WERI-Rb-1 (cell line): Measurements from ENCODE around the gene EDA.

Source experiments
- DNase-seq: peaks from one replicate; pipeline ENCODE4 v3.0.0-alpha.2; 2020
- H3K27ac ChIP-seq: fragments of 250-450 bp; sonication (Bioruptor Pico); 2 replicates; pipeline ENCODE4 v1.5.1; 2020; ENCODE audit warnings: mild to moderate bottlenecking, moderate library complexity
- H3K27me3 ChIP-seq: fragments of 250-450 bp; sonication (Bioruptor Pico); 2 replicates; pipeline ENCODE4 v1.5.1; 2021; ENCODE audit warnings: mild to moderate bottlenecking, low read depth, moderate library complexity; ENCODE audit not compliant: insufficient read depth, severe bottlenecking
- H3K36me3 ChIP-seq: fragments of 250-450 bp; sonication (Bioruptor Pico); 2 replicates; pipeline ENCODE4 v1.5.1; 2020; ENCODE audit warnings: mild to moderate bottlenecking, moderate library complexity
- H3K4me3 ChIP-seq: 2 replicates; pipeline ENCODE4 v1.5.1; 2011; ENCODE audit warnings: low read depth, mild to moderate bottlenecking, control low read depth, low read length
- H3K9me3 ChIP-seq: fragments of 250-450 bp; sonication (Bioruptor Pico); 2 replicates; pipeline ENCODE4 v1.5.1; 2021; ENCODE audit warnings: mild to moderate bottlenecking, moderate library complexity; ENCODE audit not compliant: severe bottlenecking
- CTCF ChIP-seq: IDR thresholded peaks from 2 replicates; pipeline ENCODE4 v1.5.1; 2011; ENCODE audit warnings: low read depth, mild to moderate bottlenecking, control low read depth, inconsistent platforms, low read length

EDA gene

GRCh38 chrX:70079297-70079696, 463.4 kb downstream of the EDA start:
- TF ChIP-seq CTCF, result no peak
- H3K27me3 ChIP-seq, result peaks cover 3% of the 10 kb centered on the region
- no peak overlapping the region for H3K4me3 ChIP-seq
- no peak overlapping the region for H3K27ac ChIP-seq
- H3K9me3 ChIP-seq, result no peaks in the 10 kb centered on the region
- H3K36me3 ChIP-seq, result no peaks in the 10 kb centered on the region
- peak; percentile 19 for DNase-seq

GRCh38 chrX:70079870-70080269, 464.0 kb downstream of the EDA start:
- Histone ChIP-seq H3K9me3 (no peaks in the 10 kb centered on the region), H3K4me3 (no peak overlapping the region), H3K36me3 (no peaks in the 10 kb centered on the region), H3K27me3 (peaks cover 3% of the 10 kb centered on the region), H3K27ac (no peak overlapping the region)
- TF ChIP-seq CTCF, result no peak
- no peak for DNase-seq

- Histone ChIP-seq H3K4me3 (no peak overlapping the region), H3K27me3 (no peaks in the 10 kb centered on the region), H3K9me3 (no peaks in the 10 kb centered on the region), H3K27ac (no peak overlapping the region), H3K36me3 (no peaks in the 10 kb centered on the region)
- TF ChIP-seq CTCF, result no peak
- no peak for DNase-seq
Observed at GRCh38 chrX:70082723-70083122, 466.8 kb downstream of the EDA start.

GRCh38 chrX:70084592-70085240, 468.8 kb downstream of the EDA start:
- no peak for DNase-seq
- no peak overlapping the region for H3K4me3 ChIP-seq
- no peak overlapping the region for H3K27ac ChIP-seq
- no peaks in the 10 kb centered on the region for H3K36me3 ChIP-seq
- no peak for TF ChIP-seq CTCF
- H3K9me3 ChIP-seq, result no peaks in the 10 kb centered on the region
- H3K27me3 ChIP-seq, result no peaks in the 10 kb centered on the region

GRCh38 chrX:70087857-70088630, 472.1 kb downstream of the EDA start:
- H3K4me3 ChIP-seq, result no peak overlapping the region
- no peaks in the 10 kb centered on the region for H3K9me3 ChIP-seq
- H3K27ac ChIP-seq, result no peak overlapping the region
- H3K36me3 ChIP-seq, result no peaks in the 10 kb centered on the region
- TF ChIP-seq CTCF, result no peak
- H3K27me3 ChIP-seq, result peaks cover 2% of the 10 kb centered on the region
- DNase-seq, result no peak

- Histone ChIP-seq H3K9me3 (no peaks in the 10 kb centered on the region), H3K36me3 (no peaks in the 10 kb centered on the region), H3K27ac (no peak overlapping the region), H3K4me3 (no peak overlapping the region), H3K27me3 (peaks cover 2% of the 10 kb centered on the region)
- TF ChIP-seq CTCF, result no peak
- no peak for DNase-seq
Observed at GRCh38 chrX:70088751-70089150, 472.8 kb downstream of the EDA start.
